ENCODE data around the gene C1QTNF7.

The C1QTNF7 gene

GRCh38 chr4:15413623-15414019 is 14.2 kb upstream of the C1QTNF7 start:
- no peak for DNase-seq

- DNase-seq: no peak
These were observed 13.2 kb upstream of the C1QTNF7 start for GRCh38 chr4:15414551-15415091.

GRCh38 chr4:15416357-15417232 is 11.2 kb upstream of the C1QTNF7 start:
- no peak for DNase-seq

- no peak for DNase-seq
These were observed 10.6 kb upstream of the C1QTNF7 start for GRCh38 chr4:15417233-15417660.

- DNase-seq: no peak
These were observed 8.9 kb upstream of the C1QTNF7 start for GRCh38 chr4:15418956-15419355.

- peak in 22 of 56 donors; percentile 3 to 54 (median 20) for DNase-seq
These were observed 7.2 kb upstream of the C1QTNF7 start for GRCh38 chr4:15420642-15421041.

- no peak for DNase-seq
These were observed 4.5 kb upstream of the C1QTNF7 start for GRCh38 chr4:15423285-15423711.

GRCh38 chr4:15425520-15425919 is 2.3 kb upstream of the C1QTNF7 start:
- DNase-seq: no peak

GRCh38 chr4:15427161-15427560 is 672 bp upstream of the C1QTNF7 start:
- no peak for DNase-seq

- DNase-seq: no peak
These were observed 778 bp downstream of the C1QTNF7 start for GRCh38 chr4:15428611-15429010.

GRCh38 chr4:15434091-15434490 is 6.3 kb downstream of the C1QTNF7 start:
- DNase-seq: no peak

- no peak for DNase-seq
These were observed 6.8 kb downstream of the C1QTNF7 start for GRCh38 chr4:15434676-15435075.

- peak in 21 of 56 donors; percentile 5 to 66 (median 16) for DNase-seq
These were observed 8.7 kb downstream of the C1QTNF7 start for GRCh38 chr4:15436513-15436912.

GRCh38 chr4:15438939-15439524 is 11.2 kb downstream of the C1QTNF7 start:
- DNase-seq: no peak

GRCh38 chr4:15443371-15444160 is 15.7 kb downstream of the C1QTNF7 start:
- DNase-seq: no peak

- no peak for DNase-seq
These were observed 16.4 kb downstream of the C1QTNF7 start for GRCh38 chr4:15444276-15444675.

- DNase-seq: no peak
These were observed 17.2 kb downstream of the C1QTNF7 start for GRCh38 chr4:15444879-15445547.

GRCh38 chr4:15451181-15451865 is 23.5 kb downstream of the C1QTNF7 start:
- DNase-seq: no peak

GRCh38 chr4:15451866-15452765 is 24.3 kb downstream of the C1QTNF7 start:
- DNase-seq: no peak

Data from nucleus accumbens (tissue), 56 donors.